MM.1S (cell line): ENCODE measurements around the gene NPW.

ENCODE experiments used
- DNase-seq: peaks from one replicate; pipeline ENCODE4 v3.0.0-alpha.2; 2015
- H2AFZ ChIP-seq: fragments of 300-600 bp; sonication (generic); 2 replicates; pipeline ENCODE4 v1.6.0; 2016; ENCODE audit warnings: antibody characterized with exemption, low read length
- H3F3A ChIP-seq: fragments of 300-600 bp; sonication (generic); 2 replicates; pipeline ENCODE4 v1.6.1; 2016; ENCODE audit warnings: mild to moderate bottlenecking, antibody characterized with exemption, low read length, moderate library complexity, mixed read lengths; ENCODE audit not compliant: insufficient read depth
- H3K27ac ChIP-seq: fragments of 300-600 bp; sonication (generic); 2 replicates; pipeline ENCODE4 v1.5.1; 2016; ENCODE audit warnings: mild to moderate bottlenecking, low read length
- H3K27me3 ChIP-seq: fragments of 300-600 bp; sonication (generic); replicated peaks from 2 replicates; pipeline ENCODE4 v1.6.0; 2016; ENCODE audit warnings: low read length; ENCODE audit not compliant: insufficient read depth
- H3K36me3 ChIP-seq: fragments of 300-600 bp; sonication (generic); replicated peaks from 2 replicates; pipeline ENCODE4 v1.6.1; 2016; ENCODE audit warnings: mild to moderate bottlenecking, low read length, mixed read lengths; ENCODE audit not compliant: insufficient read depth
- H3K4me1 ChIP-seq: fragments of 300-600 bp; sonication (generic); 2 replicates; pipeline ENCODE4 v1.6.1; 2016; ENCODE audit warnings: low read length, mixed read lengths
- H3K4me2 ChIP-seq: fragments of 300-600 bp; sonication (generic); 2 replicates; pipeline ENCODE4 v1.6.0; 2016; ENCODE audit warnings: low read depth, low read length
- H3K4me3 ChIP-seq: fragments of 300-600 bp; sonication (generic); 2 replicates; pipeline ENCODE4 v1.5.1; 2016; ENCODE audit warnings: low read length, mixed read lengths
- H3K79me2 ChIP-seq: fragments of 300-600 bp; sonication (generic); 2 replicates; pipeline ENCODE4 v1.6.1; 2016; ENCODE audit warnings: mixed run types, low read length, mixed read lengths
- H3K9ac ChIP-seq: fragments of 300-600 bp; sonication (generic); 2 replicates; pipeline ENCODE4 v1.6.1; 2016; ENCODE audit warnings: low read length, mixed read lengths
- H3K9me2 ChIP-seq: fragments of 300-600 bp; sonication (generic); replicated peaks from 2 replicates; pipeline ENCODE4 v1.6.1; 2016; ENCODE audit warnings: mild to moderate bottlenecking, low read length, mixed read lengths; ENCODE audit not compliant: insufficient read depth
- H3K9me3 ChIP-seq: fragments of 300-600 bp; sonication (generic); replicated peaks from 2 replicates; pipeline ENCODE4 v1.6.1; 2016; ENCODE audit warnings: mild to moderate bottlenecking, low read length, mixed read lengths; ENCODE audit not compliant: insufficient read depth
- H4K20me1 ChIP-seq: fragments of 300-600 bp; sonication (generic); 2 replicates; pipeline ENCODE4 v1.6.1; 2016; ENCODE audit warnings: mild to moderate bottlenecking, low read length, moderate library complexity, mixed read lengths; ENCODE audit not compliant: insufficient read depth
- EZH2 ChIP-seq: fragments of 300-600 bp; sonication (generic); optimal IDR thresholded peaks from 2 replicates; pipeline ENCODE3; 2017; ENCODE audit warnings: low read depth, mild to moderate bottlenecking, antibody characterized with exemption, low read length, mixed read lengths
- EZH2phosphoT487 ChIP-seq: fragments of 300-600 bp; sonication (generic); IDR thresholded peaks from 2 replicates; pipeline ENCODE4 v1.6.1; 2018; ENCODE audit warnings: antibody characterized with exemption, low read length
- TF ChIP-seq, protein P1 (sequence below): fragments of 300-600 bp; sonication (generic); IDR thresholded peaks from 2 replicates; pipeline ENCODE4 v1.5.1; 2016; ENCODE audit warnings: antibody characterized with exemption, low read length, mixed read lengths

Gene NPW

GRCh38 chr16:2057438-2057837, 37.9 kb downstream of the NPW start:
- Histone ChIP-seq H4K20me1 (no peaks in the 10 kb centered on the region), H3K4me3 (no peak overlapping the region), H3K9me2 (no peaks in the 10 kb centered on the region), H3K4me2 (no peak overlapping the region), H3K9me3 (no peaks in the 10 kb centered on the region), H3K9ac (no peak overlapping the region), H3K79me2 (no peaks in the 10 kb centered on the region), H3K36me3 (no peaks in the 10 kb centered on the region), H3K27me3 (no peaks in the 10 kb centered on the region), H2AFZ (no peak overlapping the region), H3K27ac (no peak overlapping the region), H3K4me1 (no peaks in the 10 kb centered on the region), H3F3A (no peaks in the 10 kb centered on the region)
- DNase-seq = no peak
- TF ChIP-seq, protein P1, sequence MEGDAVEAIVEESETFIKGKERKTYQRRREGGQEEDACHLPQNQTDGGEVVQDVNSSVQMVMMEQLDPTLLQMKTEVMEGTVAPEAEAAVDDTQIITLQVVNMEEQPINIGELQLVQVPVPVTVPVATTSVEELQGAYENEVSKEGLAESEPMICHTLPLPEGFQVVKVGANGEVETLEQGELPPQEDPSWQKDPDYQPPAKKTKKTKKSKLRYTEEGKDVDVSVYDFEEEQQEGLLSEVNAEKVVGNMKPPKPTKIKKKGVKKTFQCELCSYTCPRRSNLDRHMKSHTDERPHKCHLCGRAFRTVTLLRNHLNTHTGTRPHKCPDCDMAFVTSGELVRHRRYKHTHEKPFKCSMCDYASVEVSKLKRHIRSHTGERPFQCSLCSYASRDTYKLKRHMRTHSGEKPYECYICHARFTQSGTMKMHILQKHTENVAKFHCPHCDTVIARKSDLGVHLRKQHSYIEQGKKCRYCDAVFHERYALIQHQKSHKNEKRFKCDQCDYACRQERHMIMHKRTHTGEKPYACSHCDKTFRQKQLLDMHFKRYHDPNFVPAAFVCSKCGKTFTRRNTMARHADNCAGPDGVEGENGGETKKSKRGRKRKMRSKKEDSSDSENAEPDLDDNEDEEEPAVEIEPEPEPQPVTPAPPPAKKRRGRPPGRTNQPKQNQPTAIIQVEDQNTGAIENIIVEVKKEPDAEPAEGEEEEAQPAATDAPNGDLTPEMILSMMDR = no peak
- no peak for TF ChIP-seq EZH2
- no peak for TF ChIP-seq EZH2phosphoT487

DNA sequence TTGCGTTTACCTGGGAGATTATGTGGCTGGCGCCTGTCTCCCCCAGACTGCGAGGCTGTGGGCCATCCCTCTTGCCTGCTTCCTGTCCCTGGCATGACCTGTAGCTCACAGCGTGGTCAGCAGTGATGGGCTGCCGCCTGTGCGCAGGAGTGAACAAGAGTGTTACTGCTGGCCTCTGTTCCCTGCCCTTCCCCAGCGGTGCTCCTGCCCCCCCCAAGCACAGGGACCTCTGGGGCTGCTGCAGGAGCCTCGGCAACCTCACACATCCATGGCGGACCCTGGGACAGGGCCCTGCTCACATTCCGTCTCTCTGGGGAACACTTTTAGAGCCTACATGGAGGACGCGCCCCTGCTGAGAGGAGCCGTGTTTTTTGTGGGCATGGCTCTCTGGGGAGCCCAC, 38.8 kb downstream of the NPW start:
- no peaks in the 10 kb centered on the region for H3K9me3 ChIP-seq
- H3K4me3 ChIP-seq = no peak overlapping the region
- H3K27ac ChIP-seq = no peak overlapping the region
- DNase-seq = no peak
- H3K9me2 ChIP-seq = no peaks in the 10 kb centered on the region
- H3K79me2 ChIP-seq = no peaks in the 10 kb centered on the region
- H3K27me3 ChIP-seq = no peaks in the 10 kb centered on the region
- no peaks in the 10 kb centered on the region for H3K36me3 ChIP-seq
- no peak for TF ChIP-seq EZH2phosphoT487
- TF ChIP-seq, protein P1 = no peak
- TF ChIP-seq EZH2 = no peak
- H3F3A ChIP-seq = no peaks in the 10 kb centered on the region
- H3K4me2 ChIP-seq = no peak overlapping the region
- no peaks in the 10 kb centered on the region for H3K4me1 ChIP-seq
- no peak overlapping the region for H2AFZ ChIP-seq
- no peak overlapping the region for H3K9ac ChIP-seq
- no peaks in the 10 kb centered on the region for H4K20me1 ChIP-seq

DNA sequence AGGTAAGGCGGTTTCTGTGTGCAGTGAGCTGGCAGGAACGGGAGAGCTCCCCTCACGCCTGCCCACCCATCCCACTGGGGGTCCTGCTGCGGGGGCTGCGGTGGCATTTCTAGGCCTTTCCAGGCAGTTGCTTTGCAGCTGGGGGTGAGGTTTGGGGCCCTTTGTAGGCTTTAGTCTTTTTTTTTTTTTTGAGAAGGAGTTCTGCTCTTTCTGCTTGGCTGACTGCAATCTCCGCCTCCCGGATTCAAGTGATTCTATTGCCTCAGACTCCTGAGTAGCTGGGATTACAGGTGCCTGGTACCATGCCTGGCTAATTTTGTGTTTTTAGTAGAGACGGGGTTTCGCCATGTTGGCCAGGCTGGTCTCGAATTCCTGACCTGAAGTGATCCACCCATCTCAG, 39.3 kb downstream of the NPW start:
- Histone ChIP-seq H4K20me1 (no peaks in the 10 kb centered on the region), H3K36me3 (no peaks in the 10 kb centered on the region), H3K9me2 (no peaks in the 10 kb centered on the region), H3K4me3 (no peak overlapping the region), H3K9me3 (no peaks in the 10 kb centered on the region), H3K4me2 (no peak overlapping the region), H2AFZ (no peak overlapping the region), H3K4me1 (no peaks in the 10 kb centered on the region), H3F3A (no peaks in the 10 kb centered on the region), H3K27ac (no peak overlapping the region), H3K27me3 (no peaks in the 10 kb centered on the region), H3K9ac (no peak overlapping the region), H3K79me2 (no peaks in the 10 kb centered on the region)
- no peak for DNase-seq
- TF ChIP-seq EZH2phosphoT487 (no peak), EZH2 (no peak)
- TF ChIP-seq, protein P1 = no peak
